Measurements from ENCODE around the gene UBIAD1. TPM values are rescaled to one million over a fixed set of nuclear protein-coding genes. Genes with fewer than 3 reads are reported as not detected.

The UBIAD1 gene
- total and polyA plus RNA-seq, 2 of the 4 experiments (the other 2 are of a cell fraction), result 6.3 to 9.5 TPM

- no peak overlapping the region for H4K5ac ChIP-seq (ENCODE audit: low read depth, low read length)
- no peak overlapping the region for H3K4me2 ChIP-seq (ENCODE audit: low read depth, low read length)
- POLR2A ChIA-PET (ENCODE audit: unreplicated experiment), result no interaction called here
- H3K18ac ChIP-seq (ENCODE audit: low read depth, low read length), result no peak overlapping the region
- ATAC-seq (ENCODE audit: low read depth) (no peak), DNase-seq (no peak)
- intact Hi-C loops (cut with micrococcal nuclease) (no loop called here), in situ Hi-C loops (cut with MboI; ENCODE audit: low sequenced_read_pairs) (no loop called here), dilution Hi-C loops (cut with HindIII; ENCODE audit: low sequenced_read_pairs, unreplicated experiment) (no loop called here)
- TF ChIP-seq RCOR1 (IDR thresholded peaks at IDR 0.05; ENCODE audit: insufficient replicate concordance, low read length) (no peak), CTCF (conservative IDR thresholded peaks at IDR 0.05; ENCODE audit: low read depth, low read length) (no peak), MAZ (IDR thresholded peaks at IDR 0.05; ENCODE audit: borderline replicate concordance, low read depth, low read length) (no peak), ELK1 (IDR thresholded peaks at IDR 0.05; ENCODE audit: borderline replicate concordance, low read depth, low read length) (no peak)
- no peak overlapping the region for H3K4me3 ChIP-seq (ENCODE audit: insufficient read depth, low read depth, low read length)
- H4K8ac ChIP-seq (ENCODE audit: low read depth in 2 of 2, low read length in 2 of 2), result no peak overlapping the region
- H3K36me3 ChIP-seq (ENCODE audit: control insufficient read depth, insufficient read depth, low read length), result no peaks in the 10 kb centered on the region
- H3K27me3 ChIP-seq (ENCODE audit: control insufficient read depth, insufficient read depth, low read length), result peaks cover 23% of the 10 kb centered on the region
- no peak overlapping the region for H3K56ac ChIP-seq (ENCODE audit: extremely low read depth, insufficient read depth, low read length)
- 50% methylated on average over 2 of the region's 7 CpGs; no CpG with 5 or more reads in 1 of the 2 experiments for WGBS, 2 experiments (ENCODE audit: extremely low coverage in 2 of 2, insufficient read length in 1 of 2)
- H3K79me1 ChIP-seq (ENCODE audit: low read depth in 1 of 2, low read length in 2 of 2), result no peaks in the 10 kb centered on the region
- no TSS peak for BruUV-seq (replicated peaks)
- no peaks in the 10 kb centered on the region for H3K4me1 ChIP-seq (ENCODE audit: control insufficient read depth, insufficient read depth, low read length)
- H3K9me3 ChIP-seq (ENCODE audit: control insufficient read depth, insufficient read depth, low read length), result no peaks in the 10 kb centered on the region
- no peak overlapping the region for H4K91ac ChIP-seq (ENCODE audit: insufficient read depth, low read depth, low read length)
- no peak overlapping the region for H3K27ac ChIP-seq (ENCODE audit: insufficient read depth, low read length)
- CTCF ChIA-PET, result no interaction called here
- H2AK9ac ChIP-seq (replicated peaks; ENCODE audit: low read depth, low read length, poor library complexity), result no peak overlapping the region
- no peaks in the 10 kb centered on the region for H3K9me1 ChIP-seq (ENCODE audit: insufficient read depth, low read length)
- H3K23ac ChIP-seq (ENCODE audit: low read depth, low read length), result no peak overlapping the region
- no peak overlapping the region for H2BK20ac ChIP-seq (ENCODE audit: low read depth, low read length)
- no peak overlapping the region for H2AFZ ChIP-seq (replicated peaks; ENCODE audit: low read length, poor library complexity)
- no peak overlapping the region for H2AK5ac ChIP-seq (ENCODE audit: low read depth, low read length)
- no peak overlapping the region for H2BK120ac ChIP-seq (ENCODE audit: low read depth, low read length)
- H2BK15ac ChIP-seq (ENCODE audit: low read depth, low read length), result no peak overlapping the region
- no peak overlapping the region for H3K14ac ChIP-seq (replicated peaks; ENCODE audit: low read depth, low read length)
- no peak overlapping the region for H2BK5ac ChIP-seq (ENCODE audit: low read depth, low read length, poor library complexity, severe bottlenecking)
- H4K20me1 ChIP-seq (ENCODE audit: insufficient read depth, low read length), result no peaks in the 10 kb centered on the region
- H3K9ac ChIP-seq (ENCODE audit: low read depth, low read length), result no peak overlapping the region
- H3K4ac ChIP-seq (ENCODE audit: low read depth, low read length), result no peak overlapping the region
Measured at GRCh38 chr1:11328444-11328843, 55.4 kb downstream of the UBIAD1 start.
